Colonic mucosa (tissue), 4 donors: ENCODE measurements around the gene MYO9B. TPM values are rescaled to one million over a fixed set of nuclear protein-coding genes. Genes with fewer than 3 reads are reported as not detected.

Experiments used
- DNase-seq: peaks from one replicate; pipeline ENCODE4 v3.0.0-alpha.2; 2020
- H3K27ac ChIP-seq: fragments of 200-600 bp; one replicate; pipeline ENCODE4 v1.8.0; 2021
- H3K27me3 ChIP-seq: fragments of 200-600 bp; one replicate; pipeline ENCODE4 v1.8.0; 2021
- H3K36me3 ChIP-seq: fragments of 200-600 bp; one replicate; pipeline ENCODE4 v1.8.0; 2021
- H3K4me1 ChIP-seq: fragments of 200-600 bp; one replicate; pipeline ENCODE4 v1.8.0; 2021; ENCODE audit warnings: mild to moderate bottlenecking
- H3K4me3 ChIP-seq: fragments of 200-600 bp; one replicate; pipeline ENCODE4 v1.8.0; 2021
- H3K9ac ChIP-seq, 2 donors: one replicate each; pipeline ENCODE4 v1.7.0; 2013; ENCODE audit warnings: control low read depth in 2 of 2, low read depth in 2 of 2, low read length in 2 of 2
- H3K9me3 ChIP-seq: fragments of 200-600 bp; one replicate; pipeline ENCODE4 v1.8.0; 2021
- intact Hi-C: fragments of 100-400 bp; cut with DNase I; formaldehyde crosslinking; loops from one replicate; pipeline ENCODE4 v1.14.1; 2022
- total RNA-seq, 2 donors: library from RNA; stranded (reverse); fragmentation: NEBNext Ultra II Directional in 1 of 2; extraction: Animal tissue kit (Norgen Biotek cat#: 25700) in 1 of 2; gene quantifications; one replicate each; pipeline ENCODE4 v1.2.1, GENCODE V29; 2021
- TF ChIP-seq, protein P1 (sequence below): fragments of 200-600 bp; IDR thresholded peaks from one replicate; pipeline ENCODE4 v1.8.0; 2022; ENCODE audit warnings: antibody characterized with exemption, mild to moderate bottlenecking
- donor health status: healthy.
- donor health status: DM: no; HTN: no; CAD: no.
- donor health status: DM: no; HTN: no; CAD: no.

The MYO9B gene
- total RNA-seq, 2 donors from 2014 or later: 56.5 to 89.2 TPM

DNA sequence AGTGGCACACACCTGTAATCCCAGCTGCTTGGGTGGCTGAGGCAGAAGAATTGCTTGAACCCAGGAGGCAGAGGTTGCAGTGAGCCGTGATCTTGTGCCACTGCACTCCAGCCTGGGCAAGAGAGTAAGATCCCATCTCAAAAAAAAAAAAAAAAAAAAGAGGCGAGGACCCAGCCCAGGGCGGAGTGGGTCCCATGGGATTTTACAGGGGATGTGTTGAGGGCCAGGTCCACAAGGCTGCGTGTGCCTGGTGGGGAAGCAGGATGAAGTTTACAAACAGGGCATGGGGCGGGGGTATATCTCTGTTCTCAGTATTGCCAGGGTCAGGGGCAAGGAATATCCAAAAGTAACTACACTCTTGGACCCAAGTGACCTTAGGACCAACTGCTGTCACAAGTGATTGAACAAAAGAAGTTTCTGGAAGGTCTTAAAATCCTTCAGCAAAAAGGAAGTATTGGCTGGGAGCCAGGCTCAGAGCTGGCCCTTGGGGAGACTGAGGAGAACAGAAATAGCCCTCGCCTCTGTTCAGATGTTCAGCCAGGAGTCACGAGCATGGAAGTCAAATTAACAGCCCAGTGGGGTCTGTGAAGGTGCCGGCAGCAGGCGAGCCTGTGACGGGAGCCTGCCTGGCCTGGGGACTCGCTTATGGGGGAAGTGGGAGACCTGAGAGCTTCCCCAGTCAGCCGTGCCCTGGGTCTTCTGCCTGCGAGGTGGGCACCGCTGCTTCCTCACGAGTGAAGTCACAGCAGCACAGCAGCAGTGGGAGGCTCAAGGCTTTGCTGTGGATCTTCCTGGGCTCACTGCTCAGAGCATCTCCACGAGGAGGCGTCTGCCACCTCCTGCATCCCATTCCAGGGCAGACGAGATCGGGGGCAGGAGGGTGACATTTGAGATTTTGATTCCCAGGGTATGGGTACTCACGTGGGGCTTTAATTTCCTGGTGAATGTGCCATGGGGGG, 6.4 kb downstream of the MYO9B start:
- no peak for DNase-seq
- H3K4me3 ChIP-seq: no peak overlapping the region
- H3K4me1 ChIP-seq: peaks cover 3% of the 10 kb centered on the region
- H3K36me3 ChIP-seq: no peaks in the 10 kb centered on the region
- TF ChIP-seq, protein P1, sequence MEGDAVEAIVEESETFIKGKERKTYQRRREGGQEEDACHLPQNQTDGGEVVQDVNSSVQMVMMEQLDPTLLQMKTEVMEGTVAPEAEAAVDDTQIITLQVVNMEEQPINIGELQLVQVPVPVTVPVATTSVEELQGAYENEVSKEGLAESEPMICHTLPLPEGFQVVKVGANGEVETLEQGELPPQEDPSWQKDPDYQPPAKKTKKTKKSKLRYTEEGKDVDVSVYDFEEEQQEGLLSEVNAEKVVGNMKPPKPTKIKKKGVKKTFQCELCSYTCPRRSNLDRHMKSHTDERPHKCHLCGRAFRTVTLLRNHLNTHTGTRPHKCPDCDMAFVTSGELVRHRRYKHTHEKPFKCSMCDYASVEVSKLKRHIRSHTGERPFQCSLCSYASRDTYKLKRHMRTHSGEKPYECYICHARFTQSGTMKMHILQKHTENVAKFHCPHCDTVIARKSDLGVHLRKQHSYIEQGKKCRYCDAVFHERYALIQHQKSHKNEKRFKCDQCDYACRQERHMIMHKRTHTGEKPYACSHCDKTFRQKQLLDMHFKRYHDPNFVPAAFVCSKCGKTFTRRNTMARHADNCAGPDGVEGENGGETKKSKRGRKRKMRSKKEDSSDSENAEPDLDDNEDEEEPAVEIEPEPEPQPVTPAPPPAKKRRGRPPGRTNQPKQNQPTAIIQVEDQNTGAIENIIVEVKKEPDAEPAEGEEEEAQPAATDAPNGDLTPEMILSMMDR: no peak
- H3K27me3 ChIP-seq: no peaks in the 10 kb centered on the region
- intact Hi-C loops: no loop called here
- H3K27ac ChIP-seq: no peak overlapping the region
- H3K9ac ChIP-seq: peak overlapping the region in 1 of 2 donors; percentile 16
- no peaks in the 10 kb centered on the region for H3K9me3 ChIP-seq

DNA sequence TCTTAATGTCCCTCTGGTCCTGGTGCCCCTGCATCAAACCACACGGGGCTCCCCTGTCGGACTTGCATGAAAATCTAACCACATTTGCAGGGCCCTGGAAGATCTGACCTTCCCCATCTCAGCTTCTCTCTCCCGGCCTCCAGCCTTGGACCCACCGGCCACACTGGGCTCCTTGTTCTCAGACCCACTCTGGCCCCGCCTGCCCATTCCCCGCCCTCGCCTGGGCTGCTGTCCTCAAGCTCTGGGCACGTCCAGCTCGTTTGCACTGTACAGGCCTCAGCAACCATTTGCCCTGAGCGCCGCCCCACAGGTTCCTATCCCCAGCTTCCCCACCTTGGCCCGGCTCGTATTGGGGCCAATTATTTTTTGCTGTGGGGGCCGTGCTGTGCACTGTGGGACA, 10.5 kb downstream of the MYO9B start:
- Histone ChIP-seq H3K4me3 (no peak overlapping the region), H3K27me3 (no peaks in the 10 kb centered on the region), H3K9me3 (no peaks in the 10 kb centered on the region), H3K4me1 (no peaks in the 10 kb centered on the region), H3K27ac (no peak overlapping the region), H3K9ac (no peak overlapping the region), H3K36me3 (no peaks in the 10 kb centered on the region)
- no peak for DNase-seq
- intact Hi-C loops: no loop called here
- TF ChIP-seq, protein P1: no peak

- intact Hi-C loops: no loop called here
- Histone ChIP-seq H3K9me3 (no peaks in the 10 kb centered on the region), H3K4me1 (peaks cover 4% of the 10 kb centered on the region), H3K27ac (no peak overlapping the region), H3K4me3 (no peak overlapping the region), H3K9ac (no peak overlapping the region), H3K27me3 (no peaks in the 10 kb centered on the region), H3K36me3 (no peaks in the 10 kb centered on the region)
- TF ChIP-seq, protein P1: no peak
- no peak for DNase-seq
Measured at GRCh38 chr19:17086834-17087233, 11.3 kb downstream of the MYO9B start.

DNA sequence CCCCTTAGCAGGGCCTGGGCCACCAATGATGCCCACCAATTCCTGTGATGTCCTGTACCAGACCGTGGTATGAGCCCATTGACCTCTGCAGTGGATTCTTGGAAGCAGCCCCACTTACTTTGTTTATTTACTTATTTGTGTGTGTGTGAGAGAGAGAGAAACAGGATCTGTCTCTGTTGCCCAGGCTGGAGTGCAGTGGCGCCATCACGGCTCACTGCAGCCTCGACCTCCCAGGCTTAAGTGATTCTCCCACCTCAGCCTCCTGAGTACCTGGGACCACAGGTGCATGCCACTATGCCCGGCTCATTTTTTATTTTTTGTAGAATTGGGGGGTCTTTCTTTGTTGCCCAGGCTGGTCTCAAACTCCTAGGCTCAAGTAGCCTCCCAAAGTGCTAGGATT, 13.0 kb downstream of the MYO9B start:
- Histone ChIP-seq H3K4me1 (peaks cover 4% of the 10 kb centered on the region), H3K9ac (no peak overlapping the region), H3K36me3 (no peaks in the 10 kb centered on the region), H3K4me3 (no peak overlapping the region), H3K27ac (peak overlapping the region; percentile 76), H3K9me3 (no peaks in the 10 kb centered on the region), H3K27me3 (no peaks in the 10 kb centered on the region)
- TF ChIP-seq, protein P1: no peak
- DNase-seq: no peak
- intact Hi-C loops: no loop called here

- Histone ChIP-seq H3K27ac (peak overlapping the region; percentile 76), H3K4me1 (peaks cover 4% of the 10 kb centered on the region)
- no peak for DNase-seq
Measured at GRCh38 chr19:17090583-17090982, 15.0 kb downstream of the MYO9B start.

More at GRCh38 chr19:17090583-17090982, 15.0 kb downstream of the MYO9B start:
- Histone ChIP-seq H3K9ac (peak overlapping the region in 1 of 2 donors; percentile 9), H3K27me3 (no peaks in the 10 kb centered on the region), H3K9me3 (no peaks in the 10 kb centered on the region), H3K36me3 (no peaks in the 10 kb centered on the region), H3K4me3 (no peak overlapping the region)
- TF ChIP-seq, protein P1: no peak
- intact Hi-C loops: no loop called here
